ENCODE measurements around the gene ITGA11. TPM values are rescaled to one million over a fixed set of nuclear protein-coding genes. Genes with fewer than 3 reads are reported as not detected.

ITGA11 gene
- total and polyA plus RNA-seq, 5 donors: 11.6 to 34.0 (median 20.4) TPM

- Histone ChIP-seq H3K27me3 (ENCODE audit: control insufficient read depth, insufficient read depth) (no peaks in the 10 kb centered on the region), H3K27ac (ENCODE audit: low read length) (no peak overlapping the region), H3K4me3 (ENCODE audit: low read length) (no peak overlapping the region), H3K9me3 (ENCODE audit: control insufficient read depth, low read length) (no peaks in the 10 kb centered on the region), H3K4me1 (ENCODE audit: control insufficient read depth, insufficient read depth, low read length) (peaks cover 7% of the 10 kb centered on the region)
- ATAC-seq (no peak), DNase-seq (no peak)
- intact Hi-C loops (cut with DNase I): no loop called here
- 65% methylated on average over 6 of the region's 6 CpGs for WGBS
Measured at GRCh38 chr15:68346979-68347378, 85.0 kb downstream of the ITGA11 start.

- intact Hi-C loops (cut with DNase I): no loop called here
- H3K4me3 ChIP-seq (ENCODE audit: low read length): no peak overlapping the region
- no peak overlapping the region for H3K27ac ChIP-seq (ENCODE audit: low read length)
- DNase-seq (no peak), ATAC-seq (no peak)
- peaks cover 19% of the 10 kb centered on the region for H3K4me1 ChIP-seq (ENCODE audit: control insufficient read depth, insufficient read depth, low read length)
- H3K9me3 ChIP-seq (ENCODE audit: control insufficient read depth, low read length): no peaks in the 10 kb centered on the region
- 80% methylated on average over 5 of the region's 5 CpGs for WGBS
- no peaks in the 10 kb centered on the region for H3K27me3 ChIP-seq (ENCODE audit: control insufficient read depth, insufficient read depth)
Measured at GRCh38 chr15:68345481-68345880, 86.5 kb downstream of the ITGA11 start.

- Histone ChIP-seq H3K27ac (ENCODE audit: low read length) (no peak overlapping the region), H3K9me3 (ENCODE audit: control insufficient read depth, low read length) (no peaks in the 10 kb centered on the region), H3K4me1 (ENCODE audit: control insufficient read depth, insufficient read depth, low read length) (peaks cover 21% of the 10 kb centered on the region), H3K27me3 (ENCODE audit: control insufficient read depth, insufficient read depth) (no peaks in the 10 kb centered on the region), H3K4me3 (ENCODE audit: low read length) (no peak overlapping the region)
- DNase-seq: no peak
- no peak for ATAC-seq
- intact Hi-C loops (cut with DNase I): no loop called here
- WGBS: 95% methylated on average over 7 of the region's 7 CpGs
Measured at GRCh38 chr15:68344600-68344999, 87.4 kb downstream of the ITGA11 start.

- ATAC-seq (no peak), DNase-seq (no peak)
- Histone ChIP-seq H3K27ac (ENCODE audit: low read length) (no peak overlapping the region), H3K4me1 (ENCODE audit: control insufficient read depth, insufficient read depth, low read length) (peaks cover 21% of the 10 kb centered on the region), H3K27me3 (ENCODE audit: control insufficient read depth, insufficient read depth) (no peaks in the 10 kb centered on the region), H3K9me3 (ENCODE audit: control insufficient read depth, low read length) (no peaks in the 10 kb centered on the region), H3K4me3 (ENCODE audit: low read length) (no peak overlapping the region)
- WGBS: 92% methylated on average over 14 of the region's 14 CpGs
- intact Hi-C loops (cut with DNase I): no loop called here
Measured at GRCh38 chr15:68343579-68344225, 88.3 kb downstream of the ITGA11 start.

GRCh38 chr15:68341760-68342725 is 89.9 kb downstream of the ITGA11 start:
- ATAC-seq (peak; percentile 34 to 65), DNase-seq (peak; percentile 36 to 84 (median 76))
- 44% methylated on average over 17 of the region's 17 CpGs for WGBS
- Histone ChIP-seq H3K4me1 (ENCODE audit: control insufficient read depth, insufficient read depth, low read length) (peaks cover 23% of the 10 kb centered on the region), H3K27ac (ENCODE audit: low read length) (peak overlapping the region; percentile 94), H3K9me3 (ENCODE audit: control insufficient read depth, low read length) (no peaks in the 10 kb centered on the region), H3K27me3 (ENCODE audit: control insufficient read depth, insufficient read depth) (no peaks in the 10 kb centered on the region), H3K4me3 (ENCODE audit: low read length) (no peak overlapping the region)
- intact Hi-C loops (cut with DNase I): no loop called here

GRCh38 chr15:68340726-68341671 is 91.0 kb downstream of the ITGA11 start:
- Histone ChIP-seq H3K9me3 (ENCODE audit: control insufficient read depth, low read length) (no peaks in the 10 kb centered on the region), H3K4me3 (ENCODE audit: low read length) (no peak overlapping the region), H3K27ac (ENCODE audit: low read length) (peak overlapping the region; percentile 94), H3K27me3 (ENCODE audit: control insufficient read depth, insufficient read depth) (no peaks in the 10 kb centered on the region), H3K4me1 (ENCODE audit: control insufficient read depth, insufficient read depth, low read length) (peaks cover 23% of the 10 kb centered on the region)
- DNase-seq: peak in 1 of 3 donors; percentile 66
- intact Hi-C loops (cut with DNase I): no loop called here
- 53% methylated on average over 15 of the region's 15 CpGs for WGBS
- peak; percentile 65 to 70 for ATAC-seq

GRCh38 chr15:68339481-68339880 is 92.5 kb downstream of the ITGA11 start:
- H3K4me1 ChIP-seq (ENCODE audit: control insufficient read depth, insufficient read depth, low read length): peaks cover 29% of the 10 kb centered on the region
- intact Hi-C loops (cut with DNase I): no loop called here
- no peak overlapping the region for H3K4me3 ChIP-seq (ENCODE audit: low read length)
- no peaks in the 10 kb centered on the region for H3K27me3 ChIP-seq (ENCODE audit: control insufficient read depth, insufficient read depth)
- DNase-seq (no peak), ATAC-seq (no peak)
- 95% methylated on average over 10 of the region's 10 CpGs for WGBS
- no peaks in the 10 kb centered on the region for H3K9me3 ChIP-seq (ENCODE audit: control insufficient read depth, low read length)
- H3K27ac ChIP-seq (ENCODE audit: low read length): no peak overlapping the region

GRCh38 chr15:68337826-68338225 is 94.1 kb downstream of the ITGA11 start:
- Histone ChIP-seq H3K27ac (ENCODE audit: low read length) (no peak overlapping the region), H3K9me3 (ENCODE audit: control insufficient read depth, low read length) (no peaks in the 10 kb centered on the region), H3K27me3 (ENCODE audit: control insufficient read depth, insufficient read depth) (no peaks in the 10 kb centered on the region), H3K4me3 (ENCODE audit: low read length) (no peak overlapping the region), H3K4me1 (ENCODE audit: control insufficient read depth, insufficient read depth, low read length) (peaks cover 29% of the 10 kb centered on the region)
- intact Hi-C loops (cut with DNase I): no loop called here
- 56% methylated on average over 6 of the region's 6 CpGs for WGBS
- DNase-seq (no peak), ATAC-seq (no peak)

GRCh38 chr15:68336516-68336915 is 95.4 kb downstream of the ITGA11 start:
- no peak overlapping the region for H3K4me3 ChIP-seq (ENCODE audit: low read length)

GRCh38 chr15:68335655-68336054 is 96.3 kb downstream of the ITGA11 start:
- peak; percentile 26 to 51 for ATAC-seq
- Histone ChIP-seq H3K4me1 (ENCODE audit: control insufficient read depth, insufficient read depth, low read length) (peaks cover 12% of the 10 kb centered on the region), H3K4me3 (ENCODE audit: low read length) (no peak overlapping the region), H3K27ac (ENCODE audit: low read length) (peak overlapping the region; percentile 4), H3K9me3 (ENCODE audit: control insufficient read depth, low read length) (no peaks in the 10 kb centered on the region), H3K27me3 (ENCODE audit: control insufficient read depth, insufficient read depth) (no peaks in the 10 kb centered on the region)
- intact Hi-C loops (cut with DNase I): no loop called here
- WGBS: 67% methylated on average over 14 of the region's 14 CpGs
- peak in 2 of 3 donors; percentile 75 to 76 for DNase-seq

More at GRCh38 chr15:68336516-68336915, 95.4 kb downstream of the ITGA11 start:
- Histone ChIP-seq H3K27ac (ENCODE audit: low read length) (no peak overlapping the region), H3K9me3 (ENCODE audit: control insufficient read depth, low read length) (no peaks in the 10 kb centered on the region), H3K4me1 (ENCODE audit: control insufficient read depth, insufficient read depth, low read length) (peaks cover 18% of the 10 kb centered on the region), H3K27me3 (ENCODE audit: control insufficient read depth, insufficient read depth) (no peaks in the 10 kb centered on the region)
- ATAC-seq: no peak
- WGBS: 87% methylated on average over 7 of the region's 7 CpGs
- intact Hi-C loops (cut with DNase I): no loop called here
- no peak for DNase-seq

Measured in right cardiac atrium (tissue), 5 donors.